OCI-LY1 (cell line): Measurements from ENCODE around the gene AKAP13.
A peak's percentile ranks its signal among the peaks of the same experiment; 100 is the strongest.

Source experiments
- H2AFZ ChIP-seq: fragments of 200-600 bp; sonication (generic), shearing (Covaris generic); 2 replicates; pipeline ENCODE4 v1.6.0; 2014; ENCODE audit warnings: antibody characterized with exemption, mild to moderate bottlenecking, low read length
- H3F3A ChIP-seq: fragments of 200-600 bp; sonication (generic), shearing (Covaris generic); 2 replicates; pipeline ENCODE4 v1.6.0; 2014; ENCODE audit warnings: mild to moderate bottlenecking, antibody characterized with exemption, low read length, moderate library complexity; ENCODE audit not compliant: insufficient read depth
- H3K27ac ChIP-seq: fragments of 200-600 bp; sonication (generic); 2 replicates; pipeline ENCODE4 v1.5.1; 2014; ENCODE audit warnings: low read length, mixed run types, mild to moderate bottlenecking, low read depth; ENCODE audit not compliant: poor library complexity, severe bottlenecking
- H3K27me3 ChIP-seq: fragments of 200-600 bp; sonication (generic); 2 replicates; pipeline ENCODE4 v1.6.0; 2014; ENCODE audit warnings: antibody characterized with exemption, mild to moderate bottlenecking, low read length, moderate library complexity; ENCODE audit not compliant: insufficient read depth
- H3K36me3 ChIP-seq: fragments of 200-600 bp; sonication (generic); 2 replicates; pipeline ENCODE4 v1.6.1; 2014; ENCODE audit warnings: mild to moderate bottlenecking, antibody characterized with exemption, low read length, moderate library complexity, mixed read lengths; ENCODE audit not compliant: insufficient read depth
- H3K4me1 ChIP-seq: fragments of 200-600 bp; sonication (generic); 2 replicates; pipeline ENCODE4 v1.5.1; 2014; ENCODE audit warnings: mild to moderate bottlenecking, low read length, moderate library complexity; ENCODE audit not compliant: insufficient read depth, severe bottlenecking
- H3K4me2 ChIP-seq: fragments of 200-600 bp; sonication (generic), shearing (Covaris generic); 2 replicates; pipeline ENCODE4 v1.6.1; 2014; ENCODE audit warnings: low read length
- H3K4me3 ChIP-seq: fragments of 200-600 bp; sonication (generic); 2 replicates; pipeline ENCODE4 v1.5.1; 2014; ENCODE audit warnings: low read length, low read depth, mild to moderate bottlenecking, mixed read lengths; ENCODE audit not compliant: poor library complexity, severe bottlenecking
- H3K79me2 ChIP-seq: fragments of 200-600 bp; shearing (Covaris generic); 2 replicates; pipeline ENCODE4 v1.6.1; 2016; ENCODE audit warnings: mixed run types, low read length, mixed read lengths; ENCODE audit not compliant: insufficient read depth
- H3K9ac ChIP-seq: fragments of 200-600 bp; sonication (generic), shearing (Covaris generic); 2 replicates; pipeline ENCODE4 v1.6.1; 2014; ENCODE audit warnings: mild to moderate bottlenecking, low read length, mixed read lengths
- H3K9me2 ChIP-seq: fragments of 200-600 bp; sonication (generic), shearing (Covaris generic); 2 replicates; pipeline ENCODE4 v1.6.1; 2014; ENCODE audit warnings: low read depth, mild to moderate bottlenecking, low read length, mixed read lengths
- H3K9me3 ChIP-seq: fragments of 200-600 bp; shearing (Covaris generic); 2 replicates; pipeline ENCODE4 v1.6.1; 2014; ENCODE audit warnings: low read length, mixed read lengths
- H4K20me1 ChIP-seq: fragments of 200-600 bp; sonication (generic), shearing (Covaris generic); 2 replicates; pipeline ENCODE4 v1.6.0; 2016; ENCODE audit warnings: mild to moderate bottlenecking, low read length; ENCODE audit not compliant: insufficient read depth
- EZH2 ChIP-seq: fragments of 200-600 bp; sonication (generic), shearing (Covaris generic); IDR thresholded peaks from 2 replicates; pipeline ENCODE4 v1.8.0; 2017; ENCODE audit warnings: borderline replicate concordance, mixed run types, mild to moderate bottlenecking, antibody characterized with exemption, low read length, moderate library complexity, mixed read lengths
- TF ChIP-seq, protein P1 (sequence below): fragments of 200-600 bp; sonication (generic), shearing (Covaris generic); IDR thresholded peaks from 2 replicates; pipeline ENCODE4 v1.5.1; 2017; ENCODE audit warnings: mild to moderate bottlenecking, antibody characterized with exemption, low read length, moderate library complexity, mixed read lengths

AKAP13 gene

DNA sequence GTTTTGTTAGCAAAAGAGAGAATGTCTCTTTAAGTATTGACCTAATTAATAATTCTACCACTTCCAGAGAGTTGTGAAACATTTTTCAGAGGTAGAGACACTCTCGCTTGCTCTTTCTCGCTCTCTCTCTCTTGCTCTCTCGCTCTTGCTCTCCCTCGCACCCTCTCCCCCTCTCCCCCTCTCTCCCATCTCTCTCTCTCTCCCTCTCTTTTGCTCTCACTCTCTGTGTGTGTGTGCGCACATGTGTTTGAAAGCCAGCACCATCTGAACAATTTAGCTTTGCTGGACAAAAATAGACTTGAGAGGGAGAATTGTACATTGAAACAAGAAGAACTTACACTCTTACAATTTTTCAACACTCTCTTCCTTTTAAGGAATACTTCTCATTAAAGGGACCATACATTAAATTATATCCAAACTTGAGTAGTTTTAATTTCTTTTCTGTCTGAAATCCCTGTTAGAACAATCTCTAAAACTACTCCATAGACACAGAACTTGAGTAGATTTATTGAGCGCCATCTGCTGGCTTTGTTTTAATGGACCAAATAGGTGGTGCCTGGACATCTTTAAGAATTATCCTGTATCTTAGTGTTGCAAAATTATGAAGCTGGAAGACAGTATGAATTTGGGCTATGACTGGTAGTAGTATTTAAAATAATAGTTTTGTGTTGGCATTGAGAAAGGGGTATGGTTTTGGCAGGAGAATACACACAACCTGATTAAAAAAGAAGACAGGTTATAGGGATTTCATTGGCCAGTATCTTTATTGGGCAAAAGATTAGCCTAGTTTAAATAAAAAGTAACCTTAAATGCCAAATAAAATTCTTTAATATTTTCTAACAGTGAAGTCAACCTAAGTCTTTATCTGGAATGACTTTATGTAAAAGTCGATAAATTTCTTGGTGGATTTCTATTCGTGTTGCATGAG, 124.6 kb downstream of the AKAP13 start:
- peaks cover 49% of the 10 kb centered on the region for H3K4me1 ChIP-seq
- H3K4me3 ChIP-seq: no peak overlapping the region
- no peaks in the 10 kb centered on the region for H3K9me2 ChIP-seq
- no peaks in the 10 kb centered on the region for H3F3A ChIP-seq
- H3K4me2 ChIP-seq: peak overlapping the region; percentile 22; the same call in 1 of the 2 replicates
- H3K79me2 ChIP-seq: 0 out of 2 replicates have a peak, but pooled peaks cover 5% of the 10 kb centered on the region
- no peaks in the 10 kb centered on the region for H3K36me3 ChIP-seq
- no peak overlapping the region; the same call in 1 of the 2 replicates for H3K9ac ChIP-seq
- no peak overlapping the region for H2AFZ ChIP-seq
- H3K27me3 ChIP-seq: no peaks in the 10 kb centered on the region
- TF ChIP-seq, protein P1, sequence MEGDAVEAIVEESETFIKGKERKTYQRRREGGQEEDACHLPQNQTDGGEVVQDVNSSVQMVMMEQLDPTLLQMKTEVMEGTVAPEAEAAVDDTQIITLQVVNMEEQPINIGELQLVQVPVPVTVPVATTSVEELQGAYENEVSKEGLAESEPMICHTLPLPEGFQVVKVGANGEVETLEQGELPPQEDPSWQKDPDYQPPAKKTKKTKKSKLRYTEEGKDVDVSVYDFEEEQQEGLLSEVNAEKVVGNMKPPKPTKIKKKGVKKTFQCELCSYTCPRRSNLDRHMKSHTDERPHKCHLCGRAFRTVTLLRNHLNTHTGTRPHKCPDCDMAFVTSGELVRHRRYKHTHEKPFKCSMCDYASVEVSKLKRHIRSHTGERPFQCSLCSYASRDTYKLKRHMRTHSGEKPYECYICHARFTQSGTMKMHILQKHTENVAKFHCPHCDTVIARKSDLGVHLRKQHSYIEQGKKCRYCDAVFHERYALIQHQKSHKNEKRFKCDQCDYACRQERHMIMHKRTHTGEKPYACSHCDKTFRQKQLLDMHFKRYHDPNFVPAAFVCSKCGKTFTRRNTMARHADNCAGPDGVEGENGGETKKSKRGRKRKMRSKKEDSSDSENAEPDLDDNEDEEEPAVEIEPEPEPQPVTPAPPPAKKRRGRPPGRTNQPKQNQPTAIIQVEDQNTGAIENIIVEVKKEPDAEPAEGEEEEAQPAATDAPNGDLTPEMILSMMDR: peak; percentile 85
- no peak for TF ChIP-seq EZH2
- H4K20me1 ChIP-seq: no peaks in the 10 kb centered on the region
- no peaks in the 10 kb centered on the region for H3K9me3 ChIP-seq
- H3K27ac ChIP-seq: peak overlapping the region; percentile 38

DNA sequence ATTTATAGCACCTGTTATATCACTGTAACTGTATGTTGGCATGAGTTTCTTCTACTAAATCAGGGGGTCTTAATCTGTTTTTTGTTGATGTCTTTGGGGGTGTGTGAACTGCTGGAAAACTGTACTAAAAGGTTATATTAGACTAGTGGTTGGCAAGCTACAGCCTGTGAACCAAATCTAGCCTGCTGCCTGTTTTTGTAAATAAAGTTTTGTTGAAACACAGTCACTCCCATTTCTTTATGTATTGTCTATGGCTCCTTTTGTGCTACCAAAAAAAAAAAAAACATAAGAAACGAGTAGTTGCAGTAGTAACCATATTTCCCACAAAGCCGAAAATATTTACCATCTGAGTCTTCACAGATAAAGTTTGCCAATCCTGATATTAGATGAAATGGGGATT, 126.7 kb downstream of the AKAP13 start:
- Histone ChIP-seq H3K36me3 (no peaks in the 10 kb centered on the region), H3K9me2 (no peaks in the 10 kb centered on the region), H3K27me3 (no peaks in the 10 kb centered on the region), H3K4me2 (no peak overlapping the region), H2AFZ (no peak overlapping the region), H3K9ac (no peak overlapping the region), H3F3A (no peaks in the 10 kb centered on the region), H3K4me3 (no peak overlapping the region), H3K27ac (no peak overlapping the region), H4K20me1 (no peaks in the 10 kb centered on the region), H3K4me1 (peaks cover 30% of the 10 kb centered on the region), H3K9me3 (no peaks in the 10 kb centered on the region), H3K79me2 (0 out of 2 replicates have a peak, but pooled peaks cover 5% of the 10 kb centered on the region)
- TF ChIP-seq EZH2: no peak
- TF ChIP-seq, protein P1: no peak

DNA sequence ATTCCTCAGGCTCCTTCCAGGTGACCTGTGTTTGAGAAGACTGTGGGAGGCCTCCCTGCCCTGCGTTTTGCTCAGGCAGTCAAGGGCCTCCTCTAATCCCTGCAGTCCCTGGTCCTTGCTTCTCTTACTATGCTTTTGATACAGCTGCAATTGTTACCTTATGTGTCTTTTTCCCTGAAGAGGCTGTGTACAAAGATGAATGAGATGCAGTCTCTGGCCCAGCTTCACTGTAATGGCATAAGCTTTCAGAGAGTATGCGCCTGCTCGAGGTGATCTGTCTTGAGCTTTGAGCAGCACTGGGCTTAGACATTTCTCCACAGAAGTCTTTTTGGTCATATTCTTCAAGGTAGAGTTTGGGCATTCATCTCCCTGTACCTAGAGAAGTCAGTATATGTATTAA, 129.6 kb downstream of the AKAP13 start:
- peaks cover 6% of the 10 kb centered on the region for H3K4me1 ChIP-seq
- H2AFZ ChIP-seq: no peak overlapping the region
- H3F3A ChIP-seq: no peaks in the 10 kb centered on the region
- no peak overlapping the region for H3K4me3 ChIP-seq
- no peaks in the 10 kb centered on the region for H3K36me3 ChIP-seq
- no peaks in the 10 kb centered on the region for H3K9me2 ChIP-seq
- H3K27ac ChIP-seq: no peak overlapping the region
- no peak overlapping the region for H3K9ac ChIP-seq
- no peaks in the 10 kb centered on the region for H3K27me3 ChIP-seq
- TF ChIP-seq EZH2: no peak
- TF ChIP-seq, protein P1: no peak
- no peaks in the 10 kb centered on the region for H4K20me1 ChIP-seq
- H3K9me3 ChIP-seq: no peaks in the 10 kb centered on the region
- no peak overlapping the region for H3K4me2 ChIP-seq
- H3K79me2 ChIP-seq: peaks cover 15% of the 10 kb centered on the region; the same call in 1 of the 2 replicates
